Muscle of back (tissue), 11 donors: ENCODE data around the gene SUSD3. TPM values are rescaled to one million over a fixed set of nuclear protein-coding genes. Genes with fewer than 3 reads are reported as not detected.
A peak's percentile ranks its signal among the peaks of the same experiment; 100 is the strongest.
"Not testable (repeated sequence)": the region's sequence is repeated elsewhere in the genome, so short reads cannot be mapped to it uniquely, and the experiment has no call there.

Source experiments
- DNase-seq, 3 donors: peaks; one replicate each; pipeline versions ENCODE4 v3.0.0 to v3.0.0-alpha.2; 2013
- polyA plus RNA-seq, 10 donors: library from polyadenylated mRNA; unstranded; fragments of 120-200 nt; gene quantifications; one replicate each; pipeline ENCODE4 v1.2.1, GENCODE V29; 2013; ENCODE audit not compliant: insufficient read length in 10 of 10

SUSD3 gene
- polyA plus RNA-seq, 10 donors = 1.3 to 4.4 (median 2.4) TPM

GRCh38 chr9:93091453-93092081 lies 33.1 kb downstream of the SUSD3 start:
- peak in 2 of 3 donors; percentile 50 to 57 for DNase-seq

GRCh38 chr9:93092251-93092991 lies 33.9 kb downstream of the SUSD3 start:
- DNase-seq = no peak

GRCh38 chr9:93093127-93093876 lies 34.8 kb downstream of the SUSD3 start:
- peak in 2 of 3 donors; percentile 53 to 83 for DNase-seq

- peak in 1 of 3 donors; percentile 44 for DNase-seq
Observed at GRCh38 chr9:93093877-93094657, 35.6 kb downstream of the SUSD3 start.

GRCh38 chr9:93094658-93095204 lies 36.2 kb downstream of the SUSD3 start:
- DNase-seq = peak; percentile 47 to 88 (median 73)

- peak; percentile 99 for DNase-seq
Observed at GRCh38 chr9:93095205-93096130, 37.0 kb downstream of the SUSD3 start.

- DNase-seq = peak in 1 of 3 donors; percentile 52
Observed at GRCh38 chr9:93096131-93096802, 37.8 kb downstream of the SUSD3 start, which contains the start of gene CARD19. Gene CARD19 (plus strand): TSS chr9:93096217. CDS start chr9:93096346, 129 bp downstream.

GRCh38 chr9:93096811-93097382 lies 38.4 kb downstream of the SUSD3 start:
- DNase-seq = no peak

- DNase-seq = no peak
Observed at GRCh38 chr9:93097511-93098201, 39.2 kb downstream of the SUSD3 start.

- DNase-seq = peak; percentile 47 to 84 (median 72)
Observed at GRCh38 chr9:93098236-93098946, 39.9 kb downstream of the SUSD3 start.

GRCh38 chr9:93099551-93100275 lies 41.2 kb downstream of the SUSD3 start:
- DNase-seq = no peak

GRCh38 chr9:93100276-93100636 lies 41.8 kb downstream of the SUSD3 start:
- no peak for DNase-seq

GRCh38 chr9:93101086-93101485 lies 42.6 kb downstream of the SUSD3 start:
- DNase-seq = not testable (repeated sequence)

GRCh38 chr9:93105620-93106019 lies 47.1 kb downstream of the SUSD3 start:
- no peak for DNase-seq

GRCh38 chr9:93107151-93107824 lies 48.8 kb downstream of the SUSD3 start:
- no peak for DNase-seq

GRCh38 chr9:93107825-93108161 lies 49.3 kb downstream of the SUSD3 start:
- no peak for DNase-seq
